Uterus (tissue), 4 donors: ENCODE data around the gene FNDC10. TPM values are rescaled to one million over a fixed set of nuclear protein-coding genes. Genes with fewer than 3 reads are reported as not detected.

Experiments
- DNase-seq, 2 donors: peaks; one replicate each; pipeline ENCODE4 v3.0.0-alpha.2; 2019 to 2020
- H3K27ac ChIP-seq, 2 donors: fragments of 200-600 bp; sonication (generic); 1 replicate in 1 of 2; 2 replicates in 1 of 2; pipeline ENCODE4 v1.5.1; 2016 to 2018
- H3K27me3 ChIP-seq, 2 donors: fragments of 200-600 bp; sonication (generic); one replicate each; pipeline ENCODE4 v1.5.1; 2018 to 2019; ENCODE audit warnings: control low read depth in 1 of 2
- H3K36me3 ChIP-seq, 2 donors: fragments of 200-600 bp; sonication (generic); one replicate each; pipeline ENCODE4 v1.5.1; 2019; ENCODE audit warnings: control low read depth in 1 of 2
- H3K4me1 ChIP-seq, 2 donors: fragments of 200-600 bp; sonication (generic); one replicate each; pipeline ENCODE4 v1.5.1; 2018 to 2019; ENCODE audit warnings: control low read depth in 1 of 2
- H3K4me3 ChIP-seq, 2 donors: fragments of 200-600 bp; sonication (generic); 1 replicate in 1 of 2; 2 replicates in 1 of 2; pipeline ENCODE4 v1.5.1; 2018 to 2019; ENCODE audit warnings: mild to moderate bottlenecking in 1 of 2
- H3K9me3 ChIP-seq, 2 donors: fragments of 200-600 bp; sonication (generic); one replicate each; pipeline ENCODE4 v1.5.1; 2019; ENCODE audit warnings: control low read depth in 1 of 2
- CTCF ChIP-seq, 4 experiments: fragments of 200-600 bp in 2 of 4; fragments of 450-650 bp in 2 of 4; sonication (generic) in 2 of 4; IDR thresholded peaks; one replicate each; pipeline ENCODE4 v1.5.1; 2016 to 2019; ENCODE audit warnings: antibody characterized with exemption in 4 of 4, mild to moderate bottlenecking in 2 of 4, moderate library complexity in 1 of 4
- POLR2A ChIP-seq, 2 donors: fragments of 450-650 bp; IDR thresholded peaks; one replicate each; pipeline ENCODE4 v1.6.1; 2016; ENCODE audit warnings: antibody characterized with exemption in 2 of 2, mild to moderate bottlenecking in 1 of 2, moderate library complexity in 1 of 2
- intact Hi-C: fragments of 100-400 bp; cut with DNase I; formaldehyde crosslinking; loops from one replicate; pipeline ENCODE4 v1.15.1; 2023; ENCODE audit warnings: low total_unique reads
- total RNA-seq, 4 donors: library from RNA; depleted of rRNA in 3 of 4; stranded (reverse); fragments of >200 nt in 3 of 4; gene quantifications; one replicate each; pipeline versions ENCODE4 v1.1.0 to v1.2.4, GENCODE V29; 2014 to 2023
- donor health status: DM: yes; HTN: yes; CAD: no.

The FNDC10 gene
- total RNA-seq, 4 donors from 2014 or later = 0.40 to 0.48 TPM; not detected in 2

GRCh38 chr1:1619917-1620361, 20.0 kb upstream of the FNDC10 start:
- DNase-seq = no peak
- Histone ChIP-seq H3K27me3 (no peaks in the 10 kb centered on the region), H3K9me3 (no peaks in the 10 kb centered on the region), H3K27ac (no peak overlapping the region), H3K4me1 (peaks cover 0 to 14% of the 10 kb centered on the region in 2 donors), H3K36me3 (no peaks in the 10 kb centered on the region), H3K4me3 (no peak overlapping the region)
- no peak for TF ChIP-seq CTCF (IDR thresholded peaks at IDR 0.05)
- no peak for TF ChIP-seq POLR2A (IDR thresholded peaks at IDR 0.05)
- intact Hi-C loops = no loop called here

- Histone ChIP-seq H3K27ac (no peak overlapping the region), H3K27me3 (no peaks in the 10 kb centered on the region), H3K9me3 (no peaks in the 10 kb centered on the region), H3K36me3 (no peaks in the 10 kb centered on the region), H3K4me3 (no peak overlapping the region), H3K4me1 (peaks cover 0 to 21% of the 10 kb centered on the region in 2 donors)
- intact Hi-C loops = no loop called here
- no peak for DNase-seq
- TF ChIP-seq CTCF (IDR thresholded peaks at IDR 0.05) = no peak
- TF ChIP-seq POLR2A (IDR thresholded peaks at IDR 0.05) = no peak
These were observed 18.6 kb upstream of the FNDC10 start for GRCh38 chr1:1618396-1619068.

- Histone ChIP-seq H3K4me3 (no peak overlapping the region), H3K27me3 (no peaks in the 10 kb centered on the region), H3K36me3 (no peaks in the 10 kb centered on the region), H3K27ac (no peak overlapping the region), H3K4me1 (peaks cover 0 to 21% of the 10 kb centered on the region in 2 donors), H3K9me3 (no peaks in the 10 kb centered on the region)
- TF ChIP-seq CTCF (IDR thresholded peaks at IDR 0.05) = no peak
- no peak for TF ChIP-seq POLR2A (IDR thresholded peaks at IDR 0.05)
- DNase-seq = no peak
- intact Hi-C loops = no loop called here
These were observed 18.0 kb upstream of the FNDC10 start for GRCh38 chr1:1617925-1618324.

GRCh38 chr1:1617516-1617915, 17.6 kb upstream of the FNDC10 start:
- intact Hi-C loops = no loop called here
- Histone ChIP-seq H3K4me1 (peaks cover 0 to 21% of the 10 kb centered on the region in 2 donors), H3K36me3 (no peaks in the 10 kb centered on the region), H3K9me3 (no peaks in the 10 kb centered on the region), H3K27ac (no peak overlapping the region), H3K4me3 (no peak overlapping the region), H3K27me3 (no peaks in the 10 kb centered on the region)
- no peak for TF ChIP-seq POLR2A (IDR thresholded peaks at IDR 0.05)
- TF ChIP-seq CTCF (IDR thresholded peaks at IDR 0.05) = no peak
- no peak for DNase-seq

GRCh38 chr1:1616838-1617237, 16.9 kb upstream of the FNDC10 start:
- H3K4me3 ChIP-seq = peak overlapping the region; percentile 83 to 97
- TF ChIP-seq POLR2A (IDR thresholded peaks at IDR 0.05) (no peak), CTCF (IDR thresholded peaks at IDR 0.05) (no peak)
- H3K36me3 ChIP-seq = no peaks in the 10 kb centered on the region
- no peak for DNase-seq
- no peaks in the 10 kb centered on the region for H3K9me3 ChIP-seq
- H3K27me3 ChIP-seq = no peaks in the 10 kb centered on the region
- H3K27ac ChIP-seq = no peak overlapping the region
- peaks cover 0 to 21% of the 10 kb centered on the region in 2 donors for H3K4me1 ChIP-seq
- intact Hi-C loops = no loop called here
